ENCODE measurements around the gene OSR1.

OSR1 gene

GRCh38 chr2:19380532-19380931 lies 22.1 kb upstream of the OSR1 start:
- no peak for DNase-seq (ENCODE audit: low spot score)
- Histone ChIP-seq H3K4me2 (ENCODE audit: insufficient read depth, low read length, poor library complexity, severe bottlenecking) (no peak overlapping the region), H3K4ac (ENCODE audit: low read length) (no peak overlapping the region), H3K4me3 (ENCODE audit: low read length in 2 of 2) (no peak overlapping the region), H3K9me3 (replicated peaks in 1 of 2; ENCODE audit: control insufficient read depth in 2 of 2, insufficient read depth in 1 of 2, low read depth in 1 of 2, low read length in 2 of 2) (no peaks in the 10 kb centered on the region), H3K27ac (replicated peaks; ENCODE audit: low read length) (no peak overlapping the region), H2BK5ac (ENCODE audit: low read length) (no peak overlapping the region), H3K23ac (ENCODE audit: low read depth, low read length, poor library complexity) (no peak overlapping the region), H3K14ac (ENCODE audit: low read length) (no peak overlapping the region), H2BK120ac (ENCODE audit: low read depth, low read length) (no peak overlapping the region), H4K91ac (ENCODE audit: low read depth, low read length, poor library complexity) (no peak overlapping the region), H4K8ac (ENCODE audit: low read depth, low read length) (no peak overlapping the region), H2BK15ac (ENCODE audit: low read length) (no peak overlapping the region), H3K4me1 (ENCODE audit: control insufficient read depth in 2 of 2, insufficient read depth in 1 of 2, low read depth in 1 of 2, low read length in 2 of 2) (no peaks in the 10 kb centered on the region), H3K79me1 (ENCODE audit: low read depth, low read length) (no peaks in the 10 kb centered on the region), H2AFZ (ENCODE audit: low read length) (no peak overlapping the region), H2BK12ac (ENCODE audit: low read length) (no peak overlapping the region), H3K27me3 (ENCODE audit: control insufficient read depth in 3 of 3, insufficient read depth in 3 of 3, low read depth in 1 of 3, low read length in 3 of 3) (no peaks in the 10 kb centered on the region), H3K9ac (ENCODE audit: low read depth, low read length, poor library complexity) (no peak overlapping the region), H3K36me3 (replicated peaks in 1 of 2; ENCODE audit: control insufficient read depth in 2 of 2, insufficient read depth in 2 of 2, low read length in 2 of 2) (no peaks in the 10 kb centered on the region), H2AK5ac (ENCODE audit: low read depth, low read length) (no peak overlapping the region), H3K18ac (ENCODE audit: low read length) (no peak overlapping the region)

DNA sequence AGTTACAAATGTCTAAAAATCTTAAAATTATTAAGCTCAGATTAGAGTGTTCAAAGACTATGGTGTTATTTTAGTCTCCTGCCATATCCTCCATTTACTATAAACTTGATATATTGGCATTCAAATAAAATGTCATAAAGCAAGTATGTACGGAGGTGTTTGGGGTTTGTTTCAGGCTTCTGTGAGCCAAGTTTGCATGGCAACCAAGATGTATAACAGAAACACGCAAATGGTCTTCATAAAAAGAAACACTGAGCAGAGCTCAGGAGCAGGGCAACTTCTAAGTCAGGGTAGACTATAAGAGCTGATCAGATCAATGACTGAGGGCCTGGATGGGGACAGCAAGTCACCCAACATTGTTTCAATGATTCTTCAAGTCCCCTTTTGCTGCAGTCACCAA lies 20.5 kb upstream of the OSR1 start:
- Histone ChIP-seq H3K23ac (ENCODE audit: low read depth, low read length, poor library complexity) (no peak overlapping the region), H3K27me3 (ENCODE audit: control insufficient read depth in 3 of 3, insufficient read depth in 3 of 3, low read depth in 1 of 3, low read length in 3 of 3) (no peaks in the 10 kb centered on the region), H3K18ac (ENCODE audit: low read length) (no peak overlapping the region), H2BK15ac (ENCODE audit: low read length) (no peak overlapping the region), H2BK5ac (ENCODE audit: low read length) (no peak overlapping the region), H3K9me3 (replicated peaks in 1 of 2; ENCODE audit: control insufficient read depth in 2 of 2, insufficient read depth in 1 of 2, low read depth in 1 of 2, low read length in 2 of 2) (no peaks in the 10 kb centered on the region), H3K4ac (ENCODE audit: low read length) (no peak overlapping the region), H2AFZ (ENCODE audit: low read length) (no peak overlapping the region), H2BK12ac (ENCODE audit: low read length) (no peak overlapping the region), H4K91ac (ENCODE audit: low read depth, low read length, poor library complexity) (no peak overlapping the region), H3K79me1 (ENCODE audit: low read depth, low read length) (no peaks in the 10 kb centered on the region), H3K9ac (ENCODE audit: low read depth, low read length, poor library complexity) (no peak overlapping the region), H3K4me2 (ENCODE audit: insufficient read depth, low read length, poor library complexity, severe bottlenecking) (no peak overlapping the region), H3K4me3 (ENCODE audit: low read length in 2 of 2) (no peak overlapping the region), H4K8ac (ENCODE audit: low read depth, low read length) (no peak overlapping the region), H3K4me1 (ENCODE audit: control insufficient read depth in 2 of 2, insufficient read depth in 1 of 2, low read depth in 1 of 2, low read length in 2 of 2) (no peaks in the 10 kb centered on the region), H3K14ac (ENCODE audit: low read length) (no peak overlapping the region), H2AK5ac (ENCODE audit: low read depth, low read length) (no peak overlapping the region), H3K36me3 (replicated peaks in 1 of 2; ENCODE audit: control insufficient read depth in 2 of 2, insufficient read depth in 2 of 2, low read length in 2 of 2) (no peaks in the 10 kb centered on the region), H2BK120ac (ENCODE audit: low read depth, low read length) (no peak overlapping the region), H3K27ac (replicated peaks; ENCODE audit: low read length) (no peak overlapping the region)
- no CpG with 5 or more reads among the region's 2 CpGs for WGBS, 2 donors (ENCODE audit: extremely low coverage in 2 of 2, insufficient read length in 2 of 2, insufficient replicate concordance in 1 of 2)
- DNase-seq (ENCODE audit: low spot score) = no peak

DNA sequence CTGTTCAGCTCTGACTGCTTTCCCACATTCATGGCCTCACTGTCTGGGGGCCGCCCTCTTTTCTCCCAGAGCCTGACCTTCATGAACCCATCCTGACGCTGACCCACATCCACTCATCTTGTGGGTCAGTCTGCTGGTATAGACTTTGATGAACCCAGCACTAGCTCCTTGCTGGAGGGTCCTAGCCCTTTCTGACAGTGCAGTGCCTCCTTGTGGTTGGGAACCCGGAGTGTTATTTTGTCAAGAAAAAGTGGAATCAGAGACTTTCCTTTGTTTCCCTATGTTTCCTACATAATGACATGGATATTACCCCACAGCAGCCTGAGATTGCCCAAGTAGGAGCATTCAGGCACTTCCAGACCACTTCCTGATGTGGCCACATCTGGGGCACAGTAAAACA lies 19.3 kb upstream of the OSR1 start:
- no peak for DNase-seq (ENCODE audit: low spot score)
- no peaks in the 10 kb centered on the region for H3K36me3 ChIP-seq (replicated peaks in 1 of 2; ENCODE audit: control insufficient read depth in 2 of 2, insufficient read depth in 2 of 2, low read length in 2 of 2)
- H2BK120ac ChIP-seq (ENCODE audit: low read depth, low read length) = no peak overlapping the region
- WGBS, 2 donors (ENCODE audit: extremely low coverage in 2 of 2, insufficient read length in 2 of 2, insufficient replicate concordance in 1 of 2) = no CpG with 5 or more reads among the region's 3 CpGs
- no peak overlapping the region for H4K8ac ChIP-seq (ENCODE audit: low read depth, low read length)
- H2BK5ac ChIP-seq (ENCODE audit: low read length) = no peak overlapping the region
- no peak overlapping the region for H4K91ac ChIP-seq (ENCODE audit: low read depth, low read length, poor library complexity)
- H2BK12ac ChIP-seq (ENCODE audit: low read length) = no peak overlapping the region
- no peaks in the 10 kb centered on the region for H3K9me3 ChIP-seq (replicated peaks in 1 of 2; ENCODE audit: control insufficient read depth in 2 of 2, insufficient read depth in 1 of 2, low read depth in 1 of 2, low read length in 2 of 2)
- H3K14ac ChIP-seq (ENCODE audit: low read length) = no peak overlapping the region
- no peak overlapping the region for H3K4me2 ChIP-seq (ENCODE audit: insufficient read depth, low read length, poor library complexity, severe bottlenecking)
- H2AK5ac ChIP-seq (ENCODE audit: low read depth, low read length) = no peak overlapping the region
- H3K9ac ChIP-seq (ENCODE audit: low read depth, low read length, poor library complexity) = no peak overlapping the region
- no peak overlapping the region for H2AFZ ChIP-seq (ENCODE audit: low read length)
- H3K18ac ChIP-seq (ENCODE audit: low read length) = no peak overlapping the region
- no peaks in the 10 kb centered on the region for H3K4me1 ChIP-seq (ENCODE audit: control insufficient read depth in 2 of 2, insufficient read depth in 1 of 2, low read depth in 1 of 2, low read length in 2 of 2)
- H3K23ac ChIP-seq (ENCODE audit: low read depth, low read length, poor library complexity) = no peak overlapping the region
- no peak overlapping the region for H3K4me3 ChIP-seq (ENCODE audit: low read length in 2 of 2)
- H2BK15ac ChIP-seq (ENCODE audit: low read length) = no peak overlapping the region
- H3K79me1 ChIP-seq (ENCODE audit: low read depth, low read length) = no peaks in the 10 kb centered on the region
- H3K27ac ChIP-seq (replicated peaks; ENCODE audit: low read length) = no peak overlapping the region
- no peak overlapping the region for H3K4ac ChIP-seq (ENCODE audit: low read length)
- no peaks in the 10 kb centered on the region for H3K27me3 ChIP-seq (ENCODE audit: control insufficient read depth in 3 of 3, insufficient read depth in 3 of 3, low read depth in 1 of 3, low read length in 3 of 3)

- Histone ChIP-seq H2BK5ac (ENCODE audit: low read length) (no peak overlapping the region), H3K4me1 (ENCODE audit: control insufficient read depth in 2 of 2, insufficient read depth in 1 of 2, low read depth in 1 of 2, low read length in 2 of 2) (no peaks in the 10 kb centered on the region), H4K91ac (ENCODE audit: low read depth, low read length, poor library complexity) (no peak overlapping the region), H3K4me2 (ENCODE audit: insufficient read depth, low read length, poor library complexity, severe bottlenecking) (no peak overlapping the region), H3K4me3 (ENCODE audit: low read length in 2 of 2) (no peak overlapping the region), H3K9ac (ENCODE audit: low read depth, low read length, poor library complexity) (no peak overlapping the region), H2BK120ac (ENCODE audit: low read depth, low read length) (no peak overlapping the region), H3K14ac (ENCODE audit: low read length) (no peak overlapping the region), H3K4ac (ENCODE audit: low read length) (no peak overlapping the region), H3K79me1 (ENCODE audit: low read depth, low read length) (no peaks in the 10 kb centered on the region), H4K8ac (ENCODE audit: low read depth, low read length) (no peak overlapping the region), H2AK5ac (ENCODE audit: low read depth, low read length) (no peak overlapping the region), H3K27me3 (ENCODE audit: control insufficient read depth in 3 of 3, insufficient read depth in 3 of 3, low read depth in 1 of 3, low read length in 3 of 3) (peaks cover 0 to 19% (median 0%) of the 10 kb centered on the region in 3 experiments), H3K9me3 (replicated peaks in 1 of 2; ENCODE audit: control insufficient read depth in 2 of 2, insufficient read depth in 1 of 2, low read depth in 1 of 2, low read length in 2 of 2) (no peaks in the 10 kb centered on the region), H3K18ac (ENCODE audit: low read length) (no peak overlapping the region), H3K36me3 (replicated peaks in 1 of 2; ENCODE audit: control insufficient read depth in 2 of 2, insufficient read depth in 2 of 2, low read length in 2 of 2) (no peaks in the 10 kb centered on the region), H3K27ac (replicated peaks; ENCODE audit: low read length) (no peak overlapping the region), H2AFZ (ENCODE audit: low read length) (no peak overlapping the region), H2BK12ac (ENCODE audit: low read length) (no peak overlapping the region), H3K23ac (ENCODE audit: low read depth, low read length, poor library complexity) (no peak overlapping the region), H2BK15ac (ENCODE audit: low read length) (no peak overlapping the region)
- DNase-seq (ENCODE audit: low spot score) = no peak
- no CpG with 5 or more reads among the region's 2 CpGs for WGBS, 2 donors (ENCODE audit: extremely low coverage in 2 of 2, insufficient read length in 2 of 2, insufficient replicate concordance in 1 of 2)
Observed at GRCh38 chr2:19373352-19373751, 14.9 kb upstream of the OSR1 start.

All from neuronal stem cell (in vitro differentiated cells).